Glomerular endothelial cell (primary cell): ENCODE data around the gene OS9. TPM values are rescaled to one million over a fixed set of nuclear protein-coding genes. Genes with fewer than 3 reads are reported as not detected.
"Not testable (repeated sequence)": the region's sequence is repeated elsewhere in the genome, so short reads cannot be mapped to it uniquely, and the experiment has no call there.

Experiments used
- DNase-seq: peaks from one replicate; pipeline ENCODE4 v3.0.0-alpha.2; 2011; ENCODE audit warnings: low read depth, low spot score; ENCODE audit errors: extremely low read depth
- total RNA-seq: library from RNA; depleted of rRNA; stranded (reverse); fragments of >200 nt; gene quantifications from 2 replicates; pipeline ENCODE4 v1.2.3, GENCODE V29; 2015

The OS9 gene
- total RNA-seq, 1 donor from 2014 or later = 260 TPM

DNA sequence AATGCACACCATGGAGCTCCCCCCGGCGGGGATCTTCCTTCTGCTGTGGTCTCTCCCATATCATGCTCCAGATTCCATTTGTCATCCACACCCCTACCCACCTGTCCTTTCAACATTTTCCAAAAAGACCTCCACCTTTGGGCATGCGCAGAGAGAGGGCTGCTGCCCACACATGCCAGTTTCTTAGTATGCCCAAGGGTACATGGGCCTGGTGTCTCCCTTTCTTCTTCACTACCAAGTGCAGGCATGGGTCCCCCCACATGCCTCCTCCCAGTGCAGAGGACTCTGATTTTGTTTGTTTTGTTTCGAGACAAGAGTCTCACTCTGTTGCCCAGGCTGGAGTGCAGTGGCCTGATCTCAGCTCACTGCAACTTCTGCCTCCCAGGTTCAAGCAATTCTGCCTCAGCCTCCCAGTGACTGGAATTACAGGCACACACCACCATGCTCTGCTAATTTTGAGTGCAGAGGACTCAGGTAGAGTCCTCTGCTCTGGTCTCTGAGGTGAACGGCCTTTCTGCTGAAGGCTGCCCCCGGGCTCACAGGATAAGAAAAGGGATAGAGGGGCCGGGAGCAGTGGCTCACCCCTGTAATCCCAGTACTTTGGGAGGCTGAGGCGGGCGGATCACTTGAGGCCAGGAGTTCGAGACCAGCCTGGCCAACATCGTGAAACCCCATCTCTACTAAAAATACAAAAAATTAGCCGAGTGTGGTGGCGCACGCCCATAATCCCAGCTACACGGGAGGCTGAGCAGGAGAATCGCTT, 28.1 kb downstream of the OS9 start:
- DNase-seq = not testable (repeated sequence)

DNA sequence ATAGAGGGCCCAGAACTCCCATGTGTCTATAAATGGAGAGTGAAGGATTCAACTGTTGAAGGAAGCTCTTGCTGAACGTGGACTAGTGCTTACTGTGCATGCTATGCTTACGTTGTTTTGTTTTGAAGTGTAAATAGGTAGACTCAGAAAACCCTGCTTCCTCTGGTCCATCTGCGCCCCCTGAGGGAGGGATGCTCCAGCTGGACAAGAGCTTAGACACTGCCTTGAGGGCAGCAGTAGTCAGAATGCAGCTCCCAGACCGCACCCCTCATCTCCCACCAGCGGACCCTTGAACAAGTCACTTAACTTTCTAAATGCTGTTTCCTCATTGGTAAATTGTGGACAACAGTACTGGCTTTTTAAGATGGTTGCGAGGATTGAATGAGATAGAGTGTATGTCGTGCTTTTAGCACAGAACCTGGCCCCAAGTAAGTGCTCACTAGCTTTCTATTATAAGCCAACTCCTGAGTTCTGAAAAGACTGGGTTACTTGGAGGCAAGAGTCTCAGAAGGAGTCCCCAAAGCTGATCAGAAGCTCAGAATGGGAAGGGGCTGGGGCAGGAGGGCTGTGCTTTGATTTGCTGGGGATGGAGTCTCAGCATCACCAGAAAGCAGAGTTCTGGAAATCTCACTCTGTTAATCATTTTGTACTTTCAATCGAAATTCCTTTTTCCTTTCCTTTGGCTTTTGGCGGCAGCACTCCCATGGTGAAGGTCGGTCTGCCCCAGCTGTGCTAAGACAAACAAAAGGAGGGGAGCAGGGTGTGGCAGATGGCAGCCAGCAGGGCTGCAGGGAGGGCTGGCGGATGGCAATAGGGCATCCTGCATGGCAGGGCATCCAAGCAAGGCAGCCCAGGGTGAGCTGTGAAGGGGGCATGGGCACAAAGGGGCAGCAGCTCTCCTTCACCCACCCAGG, 29.0 kb downstream of the OS9 start:
- no peak for DNase-seq

DNA sequence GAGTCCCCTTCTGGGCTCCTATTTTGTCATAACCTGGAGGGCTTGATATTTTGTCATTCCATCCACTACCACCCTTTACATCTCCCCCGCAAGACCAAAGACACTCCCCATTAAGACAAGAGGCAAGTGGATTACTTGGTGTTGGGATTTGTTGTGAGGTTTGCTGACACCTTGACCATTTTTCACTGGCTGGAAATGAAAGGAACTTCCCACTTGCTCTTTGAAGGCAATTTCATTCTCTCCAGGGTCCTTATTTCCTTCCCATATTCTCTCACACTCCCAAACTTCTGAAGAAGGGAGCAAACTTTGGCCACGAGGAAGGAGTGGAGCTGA, 29.7 kb downstream of the OS9 start:
- DNase-seq = no peak

DNA sequence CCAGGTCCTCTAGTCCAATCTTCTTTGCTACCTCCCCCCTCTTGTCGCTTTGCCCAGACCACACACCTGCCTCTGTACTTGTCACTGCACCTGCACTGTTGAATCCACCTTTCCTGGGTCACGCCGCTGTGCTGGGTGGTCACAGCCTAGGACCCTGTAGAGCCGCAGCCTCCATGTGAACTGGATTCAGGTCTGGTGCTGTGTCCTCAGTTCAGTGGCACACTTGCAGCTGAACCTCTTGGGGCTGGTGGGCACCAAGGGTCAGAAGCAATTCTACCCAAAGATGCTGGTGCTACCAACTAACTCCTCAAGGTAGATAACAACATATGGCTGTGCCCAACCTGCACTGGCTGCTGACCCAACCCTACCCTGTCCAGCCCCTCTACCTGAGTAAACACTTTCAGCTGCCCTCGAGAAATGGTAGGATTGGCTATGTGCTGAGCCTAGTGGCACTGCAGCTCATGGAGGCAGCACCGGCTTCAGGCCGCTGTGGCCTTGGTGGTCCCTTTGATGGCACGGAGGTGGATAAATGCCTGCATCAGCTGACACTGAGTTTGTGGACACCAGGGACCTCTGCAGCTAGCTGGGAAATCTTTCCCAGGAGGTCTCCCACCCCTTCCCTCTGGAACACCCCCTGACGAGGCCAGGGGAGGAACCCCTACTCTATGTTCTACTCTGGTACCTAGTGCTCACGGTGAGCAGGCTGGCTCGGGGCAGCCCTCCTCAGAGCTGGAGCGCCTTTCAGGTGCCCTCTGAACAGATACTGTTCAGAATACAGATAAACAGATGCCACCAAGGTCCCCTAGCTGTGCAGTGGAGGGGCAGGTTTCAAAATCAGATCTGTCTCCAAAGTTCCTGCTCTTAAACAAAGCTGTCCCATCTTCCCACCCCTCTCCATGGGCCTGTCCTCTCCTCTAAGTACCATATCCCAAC, 30.3 kb downstream of the OS9 start:
- DNase-seq = no peak

DNA sequence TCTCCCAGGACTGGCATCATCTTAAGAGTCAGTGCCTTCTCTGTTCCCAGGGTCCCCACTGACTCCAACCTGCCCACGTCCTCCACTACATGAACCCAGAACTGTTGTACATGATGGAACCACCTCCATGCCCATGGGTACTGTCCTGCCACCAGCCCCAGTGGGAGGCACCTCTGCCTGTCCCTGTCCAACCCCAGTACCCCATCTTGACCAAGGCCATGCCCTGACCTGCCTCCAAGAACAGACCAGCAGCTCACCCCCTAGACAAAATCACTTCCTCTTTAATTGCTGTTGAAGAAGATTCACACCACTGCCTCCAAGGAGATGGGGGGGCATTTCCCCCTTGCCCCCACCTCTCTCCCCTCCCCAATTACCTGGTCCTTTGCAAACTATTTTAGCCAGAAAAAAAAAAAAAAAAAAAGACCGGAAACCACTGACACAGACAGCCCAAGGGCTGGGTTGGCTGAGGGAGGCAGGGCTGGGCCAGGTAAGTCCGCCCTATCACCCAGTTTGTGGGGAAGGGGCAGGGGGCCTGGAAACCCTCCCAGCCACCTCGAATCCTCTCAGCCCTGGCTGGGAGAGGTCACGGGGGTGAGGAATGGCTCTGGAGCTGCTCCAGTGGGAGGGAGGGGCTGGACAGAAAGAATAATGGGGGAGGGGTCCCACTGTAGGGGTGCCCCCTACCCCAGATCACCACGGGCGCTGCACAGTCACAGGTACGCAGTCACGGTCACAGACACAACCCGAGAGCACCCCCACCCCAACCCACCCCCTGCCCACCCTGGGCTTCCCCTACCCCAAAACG, 31.2 kb downstream of the OS9 start:
- DNase-seq = no peak

DNA sequence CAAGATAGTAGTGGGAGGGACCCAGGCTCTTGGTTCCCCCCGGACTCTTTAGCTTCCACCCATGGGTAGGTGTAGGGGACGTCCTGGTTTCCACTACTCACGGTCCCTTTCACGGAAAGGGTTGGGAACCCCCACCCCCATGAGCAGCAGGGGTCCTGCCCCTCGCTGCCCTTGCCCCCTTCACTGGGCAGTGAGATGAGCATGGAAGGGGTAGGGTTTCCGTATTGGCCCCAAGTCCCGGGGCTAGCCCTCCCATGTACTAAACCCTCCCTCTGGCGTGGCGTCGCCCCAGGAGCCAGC, 31.9 kb downstream of the OS9 start:
- DNase-seq = no peak

DNA sequence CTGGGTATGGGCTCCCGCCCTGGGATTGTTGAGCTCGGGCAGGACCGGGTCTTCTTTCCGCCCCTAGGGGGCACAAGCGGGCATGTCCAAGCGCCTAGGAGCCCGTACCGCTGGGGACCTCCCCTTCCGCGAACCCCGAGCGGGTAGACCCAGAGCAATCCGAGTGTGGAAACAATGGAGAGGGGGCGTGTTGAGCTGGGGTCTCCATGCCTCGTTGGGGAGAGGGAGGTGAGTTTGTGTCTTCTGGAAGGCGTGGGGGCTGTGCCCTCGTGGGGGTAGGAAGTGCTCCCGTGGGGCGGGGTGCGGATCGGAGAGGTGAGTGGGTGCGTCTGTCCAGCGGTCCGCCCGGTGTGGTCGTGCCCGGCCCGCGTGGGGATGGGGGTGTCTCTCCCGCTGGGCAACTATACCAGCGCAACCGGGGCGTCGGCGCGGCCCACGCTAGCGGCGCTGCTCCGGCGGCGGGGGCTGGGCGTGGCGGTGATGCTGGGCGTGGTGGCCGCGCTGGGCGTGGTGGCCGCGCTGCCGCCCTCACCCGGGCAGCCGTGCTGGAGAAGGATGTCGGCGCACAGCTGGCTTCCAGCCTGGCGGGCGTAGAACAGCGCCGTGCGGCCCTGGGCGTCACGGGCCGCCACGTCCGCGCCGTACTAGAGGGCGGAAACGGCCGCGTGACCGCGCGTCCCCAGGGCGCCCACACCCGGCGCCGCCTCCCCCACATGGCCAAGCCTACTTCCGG, 32.4 kb downstream of the OS9 start:
- no peak for DNase-seq

DNA sequence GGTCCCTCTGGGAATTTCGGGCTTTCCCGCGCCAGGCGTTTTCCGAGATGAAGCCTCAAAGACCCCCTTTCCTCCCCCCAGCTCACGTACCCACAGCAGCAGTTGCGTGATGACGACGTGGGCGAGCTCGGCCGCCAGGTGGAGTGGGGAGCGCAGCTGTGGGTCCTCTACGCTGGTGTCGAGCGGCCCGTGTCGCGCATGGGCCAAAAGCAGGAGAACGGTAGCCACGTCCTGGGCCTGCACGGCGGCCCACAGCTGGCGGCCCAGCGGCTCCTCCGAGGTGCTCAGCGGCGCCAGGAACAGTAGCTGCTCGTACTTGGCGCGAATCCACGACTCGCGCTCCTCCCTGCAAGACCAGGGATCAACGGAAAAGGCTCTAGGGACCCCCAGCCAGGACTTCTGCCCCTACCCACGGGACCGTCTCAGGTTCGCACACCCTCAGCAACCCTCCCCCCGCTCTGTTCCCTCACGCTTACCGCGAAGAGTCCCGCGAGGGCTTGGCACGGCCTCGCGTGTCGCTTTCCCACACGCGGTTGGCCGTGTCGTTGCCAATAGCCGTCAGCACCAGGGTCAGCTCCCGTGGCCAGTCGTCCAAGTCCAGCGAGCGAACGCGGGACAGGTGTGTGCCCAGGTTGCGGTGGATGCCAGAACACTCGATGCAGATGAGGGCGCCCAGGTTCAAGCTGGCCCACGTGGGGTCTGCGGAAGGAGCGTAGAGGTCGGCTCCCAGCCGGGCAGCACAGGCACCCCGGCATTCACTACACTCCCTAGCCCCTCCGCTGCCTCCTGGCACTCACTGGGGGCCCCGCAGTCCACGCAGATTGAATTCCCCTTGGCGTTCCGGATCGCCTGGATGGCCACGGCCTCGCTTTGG, 33.2 kb downstream of the OS9 start:
- DNase-seq = no peak

DNA sequence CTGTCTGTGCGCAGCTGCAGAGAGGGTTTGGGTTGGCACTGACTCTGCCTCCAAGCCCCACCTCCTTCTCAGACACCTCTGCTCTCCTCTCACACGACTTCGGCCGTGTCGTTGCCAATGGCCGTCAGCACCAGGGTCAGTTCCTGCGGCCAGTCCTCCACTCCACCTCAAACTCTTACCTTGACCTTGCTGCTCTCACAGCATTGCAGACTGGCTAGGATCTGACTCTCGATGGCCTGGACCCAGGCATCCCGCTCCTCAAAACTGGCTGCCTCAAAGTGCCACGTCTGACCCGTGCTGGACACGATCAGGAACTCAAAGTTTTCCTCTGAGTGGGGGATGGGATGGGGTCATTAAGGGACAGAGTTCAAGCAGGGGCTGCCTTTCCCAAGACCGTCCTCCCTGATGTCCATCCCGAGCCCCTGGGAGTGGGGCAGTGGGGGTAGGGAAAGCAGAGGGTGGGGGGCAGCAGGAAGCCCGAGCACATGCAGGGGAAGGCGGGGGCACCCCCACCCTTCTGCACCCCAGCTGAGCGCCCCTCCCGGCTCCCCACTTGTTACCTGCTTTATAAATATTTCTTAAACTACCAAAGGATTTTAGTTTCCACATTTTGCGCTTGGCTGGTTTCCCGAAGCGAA, 33.9 kb downstream of the OS9 start:
- DNase-seq = no peak

DNA sequence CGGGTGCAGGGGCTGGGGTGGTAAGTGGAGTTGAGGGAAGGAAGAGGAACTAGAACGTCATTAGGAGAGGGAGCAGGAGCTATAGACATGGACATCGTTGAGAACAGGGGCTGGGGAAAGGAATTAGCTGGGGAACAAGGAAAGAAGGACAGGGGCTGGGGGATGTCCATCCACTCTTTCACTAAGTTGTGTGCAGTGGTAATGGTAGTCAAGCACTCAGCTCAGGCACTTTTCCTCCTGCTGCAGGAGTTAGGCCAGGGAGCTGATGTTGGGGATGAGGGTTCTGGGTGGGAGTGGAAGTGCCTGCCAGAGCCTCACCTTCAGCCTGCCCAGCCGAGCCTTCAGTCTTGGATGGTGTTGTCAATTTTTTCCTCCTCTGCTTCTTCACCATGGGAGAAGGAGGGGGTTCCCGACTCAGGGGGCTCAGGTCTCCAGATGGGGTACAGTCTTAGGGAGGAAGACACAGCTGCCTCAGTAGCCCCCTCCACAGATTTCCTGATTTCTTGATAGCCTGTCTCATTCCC, 35.5 kb downstream of the OS9 start:
- DNase-seq = no peak

DNA sequence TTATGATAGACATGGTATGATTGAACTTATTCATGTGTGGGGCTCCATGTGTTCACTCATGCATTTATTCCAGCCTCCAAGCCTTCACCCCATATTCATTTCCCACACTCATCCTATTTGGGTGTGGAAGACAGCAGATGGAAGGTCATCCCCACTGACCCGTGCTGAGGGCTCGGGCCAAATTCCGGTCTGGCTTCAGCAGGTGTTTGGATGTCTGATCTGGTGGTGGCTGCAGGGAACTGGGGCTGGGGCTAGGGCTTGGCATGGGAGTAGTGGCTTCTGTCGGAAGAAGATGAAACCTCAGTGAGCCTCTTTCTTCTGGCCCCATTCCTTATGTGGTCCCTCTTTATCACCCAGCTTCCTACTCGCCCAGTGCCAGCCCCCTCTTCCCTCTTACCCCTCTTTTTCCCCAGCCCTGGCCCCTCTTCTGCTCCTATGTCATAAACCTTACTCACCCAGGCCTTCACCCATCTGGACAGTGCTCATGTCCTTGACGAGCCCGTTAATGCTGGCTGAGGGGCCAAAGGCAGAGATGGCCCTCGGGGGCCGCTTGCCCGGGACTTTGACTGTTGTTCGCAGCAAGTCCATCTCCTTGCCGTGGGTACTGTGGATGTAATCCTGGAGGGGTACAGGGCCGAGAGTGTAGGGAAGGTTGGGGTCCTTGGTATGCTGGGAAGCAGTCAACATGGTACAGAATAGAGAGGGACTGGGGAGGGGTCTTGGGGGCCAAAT, 36.6 kb downstream of the OS9 start:
- no peak for DNase-seq

DNA sequence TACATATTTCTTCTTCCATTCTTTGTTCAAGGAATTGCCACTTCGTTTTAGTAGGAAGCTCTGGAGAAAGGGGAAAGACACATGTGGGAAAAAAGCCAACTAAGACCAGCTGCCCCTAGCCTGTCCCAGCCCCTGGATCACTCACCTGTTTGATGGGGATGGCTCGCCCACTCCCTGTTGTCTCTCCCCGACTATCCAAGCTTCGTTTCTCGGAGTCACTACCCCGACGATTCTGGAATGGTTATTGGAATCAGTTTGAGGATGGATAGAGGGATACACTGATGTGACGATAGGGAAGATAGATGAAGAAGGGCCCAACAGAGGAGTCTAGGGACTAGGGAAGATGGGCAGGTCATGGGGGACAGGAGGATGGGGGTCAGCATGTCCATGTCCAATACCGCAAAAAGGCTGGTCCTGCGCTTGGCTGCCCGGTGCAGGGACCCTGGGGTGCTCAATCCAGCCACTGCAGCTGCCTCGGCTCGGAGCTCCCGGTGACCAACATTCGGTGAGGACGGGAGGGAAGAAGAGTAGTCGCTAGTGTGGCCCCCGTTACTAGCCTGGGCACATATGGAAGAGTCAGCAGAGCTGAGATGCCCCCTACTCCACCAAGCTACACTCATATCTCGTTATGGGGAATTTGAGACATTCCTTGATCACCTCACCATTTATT, 37.6 kb downstream of the OS9 start:
- DNase-seq = no peak

DNA sequence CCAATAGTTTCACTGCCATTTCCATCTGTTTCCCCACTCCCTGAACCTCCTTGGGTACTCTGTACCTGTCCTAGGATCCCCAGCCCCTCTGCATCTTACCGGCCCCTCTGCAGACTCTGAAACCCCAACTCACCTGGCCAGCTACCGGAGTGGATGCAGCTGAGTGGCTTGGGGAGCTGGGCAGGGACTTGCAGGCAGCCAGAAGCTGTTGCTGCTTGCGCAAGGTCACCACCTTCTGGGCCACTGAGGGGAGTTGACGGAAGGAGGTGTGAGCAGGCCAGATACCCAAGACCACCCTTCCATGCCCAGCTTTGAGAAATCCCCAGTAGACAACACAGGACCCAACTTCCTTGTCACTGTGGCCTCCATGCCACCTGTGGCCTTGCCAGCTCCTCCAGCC, 38.3 kb downstream of the OS9 start:
- no peak for DNase-seq

DNA sequence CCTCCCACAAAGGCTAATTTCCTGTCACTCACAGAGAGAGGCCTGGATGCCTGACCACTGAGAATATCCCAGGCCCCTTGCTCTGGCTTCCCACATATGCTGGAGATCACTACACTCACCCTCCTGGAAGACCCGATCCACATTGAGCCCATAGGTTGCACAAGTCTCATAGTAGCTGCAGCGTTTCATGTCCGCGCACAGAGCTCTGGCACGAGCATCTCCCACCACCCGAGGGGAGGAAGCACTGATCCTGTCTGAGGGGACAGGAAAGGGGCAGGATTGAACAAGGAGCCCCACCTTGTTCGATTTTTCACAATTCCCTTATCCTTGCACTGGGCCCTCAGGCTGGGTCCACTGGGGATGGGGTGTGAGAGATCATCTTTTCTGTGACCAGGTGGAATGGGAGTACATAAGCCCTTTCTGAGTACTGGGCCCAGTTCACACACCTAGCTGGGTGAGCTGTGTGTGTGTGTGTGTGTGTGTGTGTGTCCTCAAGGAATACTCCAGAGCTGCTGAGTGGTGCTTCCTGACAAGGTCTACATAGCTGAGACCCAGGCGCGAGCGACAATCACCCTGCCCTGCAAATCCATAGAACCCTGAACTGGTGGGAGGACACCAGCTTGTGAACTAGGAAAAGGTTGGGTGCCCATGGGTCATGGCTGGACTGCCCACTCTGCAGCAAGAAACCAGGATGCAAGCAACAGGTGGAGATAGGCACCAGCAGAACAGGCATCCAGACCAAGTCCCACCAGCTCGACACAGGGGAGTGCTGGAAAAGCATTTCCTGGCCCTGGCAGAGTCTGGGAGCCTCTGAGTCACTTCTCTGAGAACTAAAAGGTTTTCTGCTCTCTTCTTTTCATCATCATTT, 39.0 kb downstream of the OS9 start:
- DNase-seq = no peak

DNA sequence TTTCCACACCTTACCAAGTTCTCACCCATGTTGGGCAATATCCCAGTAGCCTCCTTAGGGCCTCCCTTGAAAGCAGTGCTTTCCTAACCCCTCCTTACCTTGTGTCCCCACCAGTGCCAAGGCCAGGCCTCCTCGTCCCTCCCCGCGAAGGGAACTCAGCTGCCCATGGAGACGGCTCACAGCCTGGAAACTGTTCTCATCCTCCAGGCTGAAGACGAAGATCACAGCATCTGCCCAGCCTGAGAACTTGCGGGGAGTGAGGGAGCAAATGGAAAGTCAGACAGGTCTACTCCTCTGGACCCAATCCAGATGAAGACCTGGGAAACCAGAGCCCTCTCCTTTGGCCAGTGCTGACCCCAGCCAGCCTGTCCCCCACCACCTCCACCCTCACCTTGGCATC, 40.0 kb downstream of the OS9 start:
- no peak for DNase-seq

DNA sequence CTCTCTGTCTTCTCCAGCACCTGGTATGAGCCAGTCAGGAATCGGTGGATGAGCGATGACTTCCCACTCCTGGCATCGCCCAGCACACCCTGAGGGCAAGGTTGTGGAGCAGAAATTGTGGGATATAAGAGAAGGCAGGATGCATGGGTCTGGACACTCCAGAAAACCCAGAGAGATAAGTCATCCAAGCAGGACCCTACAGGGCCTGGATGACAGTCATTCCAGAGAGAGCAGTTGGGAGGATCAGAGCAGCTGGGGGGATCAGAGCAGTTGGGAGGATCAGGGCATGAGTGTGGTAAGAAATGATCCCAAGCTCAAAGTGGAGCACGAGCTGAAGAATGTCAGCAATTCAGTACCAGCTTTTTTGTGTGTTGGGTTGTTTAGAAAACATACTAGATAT, 40.7 kb downstream of the OS9 start:
- DNase-seq = no peak
